ENCODE results near the gene HACD3.
A peak's percentile ranks its signal among the peaks of the same experiment; 100 is the strongest.

The HACD3 gene

DNA sequence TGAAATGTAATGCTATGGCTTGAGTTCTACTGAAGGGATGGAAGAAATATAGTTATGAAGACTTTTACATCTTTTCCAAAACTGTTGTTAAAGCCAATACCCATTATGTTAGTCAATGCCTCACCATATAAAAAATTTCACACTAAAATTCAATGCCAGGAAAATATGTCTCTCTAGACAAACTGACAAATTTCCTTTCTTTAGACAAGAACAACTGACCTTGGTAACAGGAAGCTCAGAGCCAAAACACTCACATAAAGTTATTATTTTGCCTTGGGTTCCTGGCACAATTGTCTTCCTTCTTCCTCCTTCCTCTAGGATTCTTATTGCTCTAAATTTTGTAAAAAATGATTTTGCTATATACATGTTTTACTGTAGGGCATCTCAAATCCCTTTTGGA lies 54.0 kb downstream of the HACD3 start:
- no peaks in the 10 kb centered on the region for H3K27me3 ChIP-seq (ENCODE audit: insufficient read depth, poor library complexity, severe bottlenecking)
- TF ChIP-seq, protein P1, sequence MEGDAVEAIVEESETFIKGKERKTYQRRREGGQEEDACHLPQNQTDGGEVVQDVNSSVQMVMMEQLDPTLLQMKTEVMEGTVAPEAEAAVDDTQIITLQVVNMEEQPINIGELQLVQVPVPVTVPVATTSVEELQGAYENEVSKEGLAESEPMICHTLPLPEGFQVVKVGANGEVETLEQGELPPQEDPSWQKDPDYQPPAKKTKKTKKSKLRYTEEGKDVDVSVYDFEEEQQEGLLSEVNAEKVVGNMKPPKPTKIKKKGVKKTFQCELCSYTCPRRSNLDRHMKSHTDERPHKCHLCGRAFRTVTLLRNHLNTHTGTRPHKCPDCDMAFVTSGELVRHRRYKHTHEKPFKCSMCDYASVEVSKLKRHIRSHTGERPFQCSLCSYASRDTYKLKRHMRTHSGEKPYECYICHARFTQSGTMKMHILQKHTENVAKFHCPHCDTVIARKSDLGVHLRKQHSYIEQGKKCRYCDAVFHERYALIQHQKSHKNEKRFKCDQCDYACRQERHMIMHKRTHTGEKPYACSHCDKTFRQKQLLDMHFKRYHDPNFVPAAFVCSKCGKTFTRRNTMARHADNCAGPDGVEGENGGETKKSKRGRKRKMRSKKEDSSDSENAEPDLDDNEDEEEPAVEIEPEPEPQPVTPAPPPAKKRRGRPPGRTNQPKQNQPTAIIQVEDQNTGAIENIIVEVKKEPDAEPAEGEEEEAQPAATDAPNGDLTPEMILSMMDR (IDR thresholded peaks at IDR 0.05; ENCODE audit: poor library complexity, severe bottlenecking): no peak
- no peak overlapping the region for H3K27ac ChIP-seq (ENCODE audit: poor library complexity, severe bottlenecking)
- DNase-seq (ENCODE audit: low spot score) (no peak), ATAC-seq (ENCODE audit: low read depth) (no peak)
- H3K4me3 ChIP-seq (ENCODE audit: severe bottlenecking): no peak overlapping the region
- no peaks in the 10 kb centered on the region for H3K9me3 ChIP-seq (ENCODE audit: severe bottlenecking)
- H3K36me3 ChIP-seq (ENCODE audit: low read depth): peaks cover 99% of the 10 kb centered on the region
- no peaks in the 10 kb centered on the region for H3K4me1 ChIP-seq (ENCODE audit: insufficient read depth, poor library complexity, severe bottlenecking)

DNA sequence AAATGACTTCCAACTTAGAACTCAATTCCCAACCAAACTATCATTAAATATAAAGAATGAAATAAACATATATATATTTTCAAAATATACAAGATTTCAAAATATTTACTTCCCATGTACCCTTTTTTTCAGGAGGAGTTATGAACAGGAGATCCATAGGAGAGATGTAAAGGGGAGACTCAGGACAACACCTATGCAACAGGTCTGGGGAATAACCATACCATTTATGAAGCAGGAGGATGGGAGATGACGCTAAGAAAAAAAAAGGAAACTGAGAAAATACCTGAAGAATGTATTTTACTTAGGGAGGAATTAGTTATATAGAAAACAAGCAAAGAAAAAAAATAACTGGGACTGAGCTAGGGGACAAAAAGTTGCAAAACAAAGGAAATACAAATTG lies 56.8 kb downstream of the HACD3 start:
- DNase-seq (ENCODE audit: low spot score) (no peak), ATAC-seq (ENCODE audit: low read depth) (no peak)
- Histone ChIP-seq H3K27ac (ENCODE audit: poor library complexity, severe bottlenecking) (no peak overlapping the region), H3K27me3 (ENCODE audit: insufficient read depth, poor library complexity, severe bottlenecking) (no peaks in the 10 kb centered on the region), H3K4me1 (ENCODE audit: insufficient read depth, poor library complexity, severe bottlenecking) (no peaks in the 10 kb centered on the region), H3K9me3 (ENCODE audit: severe bottlenecking) (no peaks in the 10 kb centered on the region), H3K36me3 (ENCODE audit: low read depth) (peaks cover 100% of the 10 kb centered on the region), H3K4me3 (ENCODE audit: severe bottlenecking) (no peak overlapping the region)
- TF ChIP-seq, protein P1 (IDR thresholded peaks at IDR 0.05; ENCODE audit: poor library complexity, severe bottlenecking): no peak

DNA sequence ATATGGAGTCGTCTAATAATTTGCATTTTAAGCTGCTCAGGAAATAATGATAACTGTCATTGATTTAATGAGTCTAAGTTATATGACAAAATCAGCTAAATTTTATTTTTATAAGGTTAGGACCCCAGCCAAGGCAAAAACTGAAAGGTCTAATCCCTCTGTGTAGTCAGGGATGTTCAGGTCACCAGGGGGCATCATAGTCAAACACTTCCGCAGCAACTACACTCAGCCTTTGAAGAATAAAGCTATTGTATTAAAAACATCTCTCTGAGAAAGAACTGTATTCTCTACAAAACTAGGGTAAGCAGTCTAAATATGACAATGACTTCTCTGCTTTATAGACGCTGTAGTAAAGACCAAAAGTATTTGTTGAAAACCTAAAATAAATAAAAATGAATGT lies 65.7 kb downstream of the HACD3 start:
- DNase-seq (ENCODE audit: low spot score): no peak
- Histone ChIP-seq H3K27ac (ENCODE audit: poor library complexity, severe bottlenecking) (no peak overlapping the region), H3K4me1 (ENCODE audit: insufficient read depth, poor library complexity, severe bottlenecking) (no peaks in the 10 kb centered on the region), H3K27me3 (ENCODE audit: insufficient read depth, poor library complexity, severe bottlenecking) (no peaks in the 10 kb centered on the region), H3K4me3 (ENCODE audit: severe bottlenecking) (no peak overlapping the region), H3K36me3 (ENCODE audit: low read depth) (peaks cover 91% of the 10 kb centered on the region), H3K9me3 (ENCODE audit: severe bottlenecking) (no peaks in the 10 kb centered on the region)
- ATAC-seq (ENCODE audit: low read depth): peak; percentile 48; the same call in 2 of the 3 replicates
- TF ChIP-seq, protein P1 (IDR thresholded peaks at IDR 0.05; ENCODE audit: poor library complexity, severe bottlenecking): peak; percentile 60

DNA sequence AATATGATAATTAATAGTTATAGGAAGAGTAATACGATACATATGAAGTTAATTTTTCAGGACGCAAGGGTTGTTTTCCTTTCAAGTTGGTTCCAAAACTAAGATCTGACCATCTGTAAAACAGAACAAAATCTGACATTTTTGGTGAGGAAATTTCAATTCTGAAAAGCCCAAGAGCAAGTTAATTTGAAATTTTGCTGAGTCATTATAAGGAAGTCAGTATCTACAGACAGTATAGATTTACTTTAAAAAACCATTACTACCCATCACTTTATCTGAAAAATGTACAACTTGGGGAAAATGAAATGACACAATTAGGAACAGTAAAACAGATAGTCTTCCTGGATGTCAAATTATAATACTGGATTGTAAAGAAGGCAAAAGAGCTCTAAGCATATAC lies 68.2 kb downstream of the HACD3 start:
- Histone ChIP-seq H3K27ac (ENCODE audit: poor library complexity, severe bottlenecking) (no peak overlapping the region), H3K4me3 (ENCODE audit: severe bottlenecking) (no peak overlapping the region), H3K9me3 (ENCODE audit: severe bottlenecking) (no peaks in the 10 kb centered on the region), H3K36me3 (ENCODE audit: low read depth) (peaks cover 88% of the 10 kb centered on the region), H3K27me3 (ENCODE audit: insufficient read depth, poor library complexity, severe bottlenecking) (no peaks in the 10 kb centered on the region), H3K4me1 (ENCODE audit: insufficient read depth, poor library complexity, severe bottlenecking) (no peaks in the 10 kb centered on the region)
- ATAC-seq (ENCODE audit: low read depth): no peak
- no peak for DNase-seq (ENCODE audit: low spot score)
- TF ChIP-seq, protein P1 (IDR thresholded peaks at IDR 0.05; ENCODE audit: poor library complexity, severe bottlenecking): no peak

DNA sequence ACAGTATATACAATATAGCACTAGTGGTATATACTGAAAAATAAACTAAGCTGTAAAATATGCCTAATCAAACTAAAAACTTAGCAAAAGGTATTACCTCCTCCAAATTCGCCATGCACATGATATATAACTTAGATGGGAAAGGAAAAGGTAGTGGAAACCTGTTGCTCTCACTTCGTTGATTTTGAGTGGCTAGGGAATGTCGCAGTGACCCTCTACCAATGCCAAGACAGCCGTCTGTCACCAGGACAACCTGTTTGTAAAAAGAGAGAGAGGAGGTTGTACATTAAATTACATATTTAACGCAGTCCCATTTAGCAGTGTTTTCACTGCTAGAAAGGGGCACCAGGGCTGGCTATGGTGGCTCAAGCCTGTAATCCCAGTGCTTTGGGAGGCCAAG lies 69.4 kb downstream of the HACD3 start:
- no peak for ATAC-seq (ENCODE audit: low read depth)
- DNase-seq (ENCODE audit: low spot score): no peak
- Histone ChIP-seq H3K36me3 (ENCODE audit: low read depth) (peaks cover 91% of the 10 kb centered on the region), H3K27me3 (ENCODE audit: insufficient read depth, poor library complexity, severe bottlenecking) (no peaks in the 10 kb centered on the region), H3K27ac (ENCODE audit: poor library complexity, severe bottlenecking) (no peak overlapping the region), H3K9me3 (ENCODE audit: severe bottlenecking) (no peaks in the 10 kb centered on the region), H3K4me3 (ENCODE audit: severe bottlenecking) (no peak overlapping the region), H3K4me1 (ENCODE audit: insufficient read depth, poor library complexity, severe bottlenecking) (no peaks in the 10 kb centered on the region)
- TF ChIP-seq, protein P1 (IDR thresholded peaks at IDR 0.05; ENCODE audit: poor library complexity, severe bottlenecking): no peak
